NCI-H774 (cell line): Measurements from ENCODE around the gene NAA50.

Source experiments
- DNase-seq: peaks from one replicate; lab custom pipeline; 2025; lab: John Stamatoyannopoulos, UW

Gene NAA50

DNA sequence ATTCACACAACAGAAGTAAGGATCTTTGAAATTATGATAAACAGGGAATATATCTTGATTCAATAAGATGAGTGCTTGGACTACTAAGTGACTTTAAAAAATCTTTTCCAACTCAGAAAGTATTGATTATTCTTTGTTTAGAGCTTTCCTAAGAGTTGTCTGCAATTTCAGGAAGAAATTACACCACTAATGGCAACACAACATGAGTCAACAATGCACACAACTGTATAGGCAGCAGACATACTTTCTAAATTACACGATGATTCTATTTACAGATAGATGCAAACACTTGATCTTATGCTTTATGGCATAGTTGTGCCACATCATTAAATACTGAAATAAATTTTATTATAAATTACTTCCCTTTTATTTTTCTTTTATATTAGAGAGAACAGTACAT lies 4.4 kb downstream of the NAA50 start:
- DNase-seq = no peak

DNA sequence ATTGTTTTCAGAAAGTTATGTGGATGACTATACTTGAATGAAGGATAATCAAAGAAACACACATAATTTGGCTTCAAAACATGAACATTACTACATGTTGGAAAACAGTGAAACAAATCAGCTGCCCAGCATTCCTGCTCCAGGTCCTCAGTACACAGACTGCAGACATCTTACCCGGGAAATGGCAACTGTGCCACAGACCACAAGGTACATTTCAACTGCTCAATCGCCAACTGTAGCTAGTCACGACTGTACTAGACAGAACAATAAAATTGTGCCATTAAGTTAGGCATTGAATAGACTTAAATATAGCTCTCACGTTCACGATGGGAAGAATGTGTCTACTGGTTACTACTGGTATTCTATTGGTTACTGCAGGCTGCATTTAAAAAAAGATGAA lies 5.0 kb downstream of the NAA50 start:
- no peak for DNase-seq

DNA sequence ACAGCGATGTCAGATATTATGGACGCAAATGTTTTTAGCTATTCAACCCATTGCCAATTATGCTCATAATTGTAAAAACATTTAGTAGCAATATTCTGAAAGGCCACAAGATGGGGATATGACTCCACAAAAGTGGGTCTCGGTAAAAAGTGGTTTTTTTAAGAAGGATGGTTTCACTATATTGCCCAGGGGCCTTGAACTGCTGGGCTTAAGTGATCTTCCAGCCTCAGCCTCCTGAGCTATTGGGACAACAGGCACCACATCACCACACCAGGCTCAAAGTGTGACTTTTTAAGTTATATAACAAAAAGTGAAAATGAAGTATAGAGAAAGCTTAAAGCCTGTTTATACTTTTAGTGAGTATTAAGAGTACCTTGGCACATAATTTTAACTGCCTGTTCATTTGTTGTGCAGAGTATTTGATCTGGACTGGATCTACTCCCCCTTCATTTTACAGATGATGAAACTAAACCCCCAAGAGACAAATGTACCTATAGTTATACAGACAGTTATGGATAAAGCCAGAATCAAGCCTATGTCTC lies 9.4 kb downstream of the NAA50 start:
- peak; percentile 3 for DNase-seq

GRCh38 chr3:113731694-113732093 lies 14.4 kb downstream of the NAA50 start:
- DNase-seq = no peak

DNA sequence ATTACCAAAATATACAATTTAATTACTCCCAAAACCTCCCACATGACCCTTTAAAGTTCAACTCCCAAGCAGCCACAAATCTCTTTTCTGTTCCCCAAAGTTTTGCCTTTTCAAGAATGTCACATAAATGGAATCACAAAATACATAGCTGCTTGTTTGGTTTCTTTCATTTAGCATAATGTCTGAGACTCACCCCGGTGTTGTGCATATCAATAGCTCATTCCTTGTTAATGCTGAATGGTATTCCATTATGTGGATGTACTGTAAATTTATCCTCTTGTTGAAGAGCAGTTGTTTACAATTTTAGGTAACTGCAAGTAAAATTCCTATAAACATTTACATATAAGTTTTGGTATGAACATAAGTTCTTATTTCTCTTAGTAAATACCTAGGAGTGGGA lies 15.5 kb downstream of the NAA50 start:
- DNase-seq = no peak

DNA sequence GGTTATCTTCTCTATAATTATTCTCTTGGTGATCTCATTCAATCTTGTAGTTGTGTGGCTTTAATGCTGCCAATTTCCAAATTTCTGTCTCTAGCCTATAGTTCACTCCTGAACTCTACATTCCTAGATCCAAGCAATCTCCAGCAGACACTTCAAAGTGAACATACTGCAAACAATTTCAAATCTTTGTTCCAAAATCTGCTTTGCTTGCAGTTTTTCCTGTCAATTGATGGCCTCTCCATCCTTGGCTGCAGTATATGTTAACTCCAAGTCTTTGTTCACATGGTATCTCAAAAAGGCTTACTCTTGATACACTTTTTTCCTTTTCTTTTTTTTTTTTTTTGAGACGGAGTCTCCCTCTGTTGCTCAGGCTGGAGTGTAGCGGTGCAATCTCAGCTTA lies 17.4 kb downstream of the NAA50 start:
- DNase-seq = no peak

DNA sequence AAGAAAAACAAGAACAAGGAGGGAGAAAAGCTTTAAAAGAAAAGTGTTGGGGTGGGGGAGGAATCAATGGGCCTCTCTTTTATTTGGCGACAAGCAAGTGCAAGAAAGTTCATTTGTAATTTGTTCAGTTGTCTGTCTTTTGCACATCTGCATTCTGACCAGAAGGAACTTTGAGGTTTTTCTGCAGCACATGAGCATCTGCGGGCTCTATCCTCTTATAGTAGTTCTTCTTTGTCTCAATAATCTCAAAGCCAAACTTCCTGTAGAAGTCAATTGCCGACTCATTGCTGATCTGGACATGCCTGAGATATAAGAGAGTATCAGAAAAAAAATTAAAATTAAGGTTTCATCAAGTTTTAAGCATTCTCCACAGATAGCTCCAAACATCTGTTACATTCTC lies 24.4 kb downstream of the NAA50 start:
- DNase-seq = no peak

DNA sequence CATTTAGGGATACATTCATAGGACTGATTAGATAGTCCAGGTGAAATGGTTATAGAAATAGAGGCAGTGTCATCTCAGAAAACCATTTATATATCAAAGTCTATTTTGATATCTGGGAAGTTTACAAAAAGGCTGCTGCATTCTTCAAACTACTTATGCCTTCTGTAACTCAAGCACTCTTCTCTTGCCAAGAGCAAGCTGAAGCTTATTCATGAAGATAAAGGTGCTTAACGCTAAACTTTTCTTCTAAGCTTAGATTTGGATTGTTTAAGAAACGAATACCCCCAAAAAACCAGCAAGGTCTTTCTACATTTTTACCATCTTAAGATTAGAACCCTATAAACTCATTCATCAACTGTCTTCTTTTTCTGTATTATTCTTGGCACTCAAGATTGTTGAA lies 26.3 kb downstream of the NAA50 start:
- no peak for DNase-seq

DNA sequence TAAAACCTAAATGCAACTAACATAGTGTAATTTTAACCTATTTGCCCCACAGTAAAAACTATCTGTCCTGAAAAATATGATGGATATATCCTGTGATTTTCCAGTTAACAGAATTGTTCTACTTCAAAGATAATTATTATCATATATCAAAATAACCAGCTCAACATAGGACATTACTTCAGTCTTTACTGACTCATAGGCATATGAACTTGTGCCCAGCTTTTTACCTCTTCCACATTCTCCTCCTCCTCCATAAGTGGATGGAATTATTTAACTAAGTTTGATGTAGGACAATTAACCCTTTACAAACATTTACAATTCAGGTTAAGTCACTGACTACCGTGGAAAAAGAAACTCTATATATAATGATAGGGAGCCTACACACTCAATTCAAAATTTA lies 26.8 kb downstream of the NAA50 start:
- no peak for DNase-seq

DNA sequence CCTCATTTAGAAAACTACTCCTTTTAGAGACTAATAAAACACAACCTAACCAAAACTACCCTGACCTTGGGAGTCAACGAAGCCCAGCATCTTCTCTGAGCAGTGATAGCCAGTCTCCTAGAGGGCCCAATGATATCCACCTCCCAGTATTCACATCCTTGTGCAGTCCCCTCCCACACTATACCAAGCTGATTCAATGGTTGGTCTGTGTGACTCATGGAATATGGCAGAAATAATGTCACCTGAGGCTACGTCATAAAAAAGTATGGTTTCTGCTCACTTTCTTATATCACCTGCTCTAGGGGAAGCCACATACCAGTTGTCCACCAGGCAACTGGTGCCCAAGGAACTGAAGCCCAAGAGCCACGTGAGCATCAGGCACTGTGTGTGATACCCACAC lies 28.2 kb downstream of the NAA50 start:
- no peak for DNase-seq

DNA sequence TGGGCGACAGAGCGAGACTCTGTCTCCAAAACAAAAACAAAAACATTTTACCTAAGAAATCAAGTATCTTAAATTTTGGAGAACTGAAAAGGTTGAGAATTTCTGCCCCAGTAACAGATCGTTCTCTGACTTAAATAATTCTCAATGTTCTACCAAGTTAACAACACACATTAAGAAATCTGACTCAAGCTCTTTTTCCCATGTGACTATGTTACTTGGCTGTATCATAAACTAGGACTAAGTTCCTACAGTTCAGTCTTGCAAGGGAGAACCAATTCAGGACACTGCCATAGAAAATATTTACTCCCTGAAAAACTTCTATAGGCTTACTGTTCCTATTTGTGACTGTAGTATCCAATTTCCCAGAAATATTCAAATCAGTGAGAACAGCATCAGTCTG lies 28.7 kb downstream of the NAA50 start:
- no peak for DNase-seq

GRCh38 chr3:113714702-113715101 lies 31.3 kb downstream of the NAA50 start:
- DNase-seq = no peak

DNA sequence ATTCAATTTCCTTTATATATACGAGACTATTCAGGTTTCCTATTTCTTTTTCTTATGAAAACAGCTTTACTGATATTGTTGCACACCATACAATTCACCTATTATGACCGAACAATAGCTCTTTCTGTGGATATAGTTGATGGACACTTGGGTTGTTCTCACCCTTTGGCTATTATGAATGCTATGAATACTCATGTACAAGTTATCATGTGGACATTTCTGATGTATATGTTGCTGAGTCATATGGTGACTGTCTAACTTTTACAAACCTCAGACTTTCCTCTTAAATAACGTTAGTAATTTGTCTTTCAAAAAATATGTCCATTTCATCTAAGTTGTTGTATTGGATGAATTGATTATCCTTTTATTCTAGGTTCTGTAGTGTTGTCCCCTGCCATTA lies 33.9 kb downstream of the NAA50 start:
- DNase-seq = no peak

DNA sequence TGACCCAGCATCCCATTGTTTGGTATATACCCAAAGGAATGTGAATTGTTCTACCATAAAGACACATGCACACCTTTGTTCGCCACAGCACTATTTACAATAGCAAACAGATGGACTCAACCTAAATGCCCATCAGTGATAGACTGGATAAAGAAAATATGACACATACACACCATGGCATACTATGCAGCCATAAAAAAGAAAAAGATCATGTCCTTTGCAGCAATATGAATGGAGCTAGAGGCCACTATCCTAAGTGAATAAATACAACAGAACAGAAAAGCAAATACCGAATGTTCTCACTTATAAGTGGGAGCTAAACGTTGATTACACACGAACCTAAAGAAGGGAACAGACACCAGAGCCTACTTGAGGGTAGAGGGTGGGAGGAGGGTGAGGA lies 38.2 kb downstream of the NAA50 start:
- DNase-seq = no peak

GRCh38 chr3:113698956-113699355 lies 47.1 kb downstream of the NAA50 start:
- no peak for DNase-seq

DNA sequence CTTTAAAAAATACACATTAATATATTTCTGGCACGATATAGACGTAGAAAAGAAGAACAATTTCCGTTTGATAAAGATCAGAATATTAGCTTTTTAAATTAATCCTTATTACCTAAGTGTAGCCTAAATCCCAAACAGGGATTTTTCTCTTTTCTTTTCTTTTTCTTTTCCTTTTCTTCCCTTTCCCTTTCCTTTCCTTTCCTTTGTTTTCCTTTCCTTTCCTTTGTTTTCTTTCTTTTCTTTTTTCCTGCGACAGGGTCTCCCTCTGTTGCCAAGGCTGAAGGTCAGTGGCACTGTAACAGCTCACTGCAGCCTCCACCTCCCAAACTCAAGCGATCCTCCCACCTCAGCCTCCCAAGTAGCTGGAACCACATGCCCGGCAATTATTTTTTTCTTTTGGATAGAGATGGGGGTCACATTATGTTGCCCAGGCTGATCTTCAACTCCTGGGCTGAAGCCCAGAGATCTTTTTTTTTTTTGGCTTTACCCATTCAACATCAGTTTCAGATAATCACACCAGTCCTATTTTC lies 47.8 kb downstream of the NAA50 start:
- no peak for DNase-seq

- DNase-seq = no peak
Measured at GRCh38 chr3:113697500-113698090, 48.5 kb downstream of the NAA50 start.

DNA sequence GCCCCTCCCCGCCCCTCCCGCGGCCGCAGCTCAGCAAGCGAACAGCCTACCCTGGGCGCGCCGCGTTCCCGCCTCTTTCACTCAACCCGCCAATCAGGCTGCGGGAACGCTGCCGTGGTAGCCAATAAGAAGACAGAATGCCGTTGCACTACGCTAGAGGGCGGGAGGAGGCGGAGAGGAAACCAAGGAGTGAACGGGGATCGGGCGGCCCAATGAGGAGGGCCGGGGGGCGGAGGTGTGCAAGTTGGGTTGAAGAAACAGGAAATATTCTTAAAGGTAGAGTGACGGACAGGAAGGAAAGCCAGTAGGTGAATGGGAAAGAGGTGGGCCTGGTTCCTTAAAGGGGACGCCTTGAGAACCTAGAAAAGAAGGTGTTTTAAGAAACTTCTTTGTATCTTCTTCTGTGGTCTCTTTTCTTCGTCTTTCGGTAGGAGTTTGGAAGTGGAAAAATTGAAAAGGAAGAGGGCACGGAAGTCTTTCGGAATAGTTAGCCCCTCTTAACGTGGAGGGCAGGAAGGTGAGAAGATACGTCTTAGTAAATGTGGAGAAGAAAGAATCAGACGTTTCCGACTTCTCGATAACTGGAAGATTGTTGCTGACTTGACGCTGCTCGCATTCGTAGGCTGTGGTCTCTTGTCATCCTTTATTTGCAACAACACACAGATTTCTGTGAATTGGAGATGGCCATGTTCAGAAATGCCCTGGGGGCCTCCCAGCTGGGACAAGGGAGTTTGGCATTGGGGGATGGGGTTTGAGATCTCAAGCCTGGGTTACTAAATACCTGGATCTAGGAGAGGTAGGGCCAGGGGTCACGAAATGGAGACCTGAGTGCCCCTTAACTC lies 49.2 kb downstream of the NAA50 start:
- DNase-seq = peak; percentile 92

DNA sequence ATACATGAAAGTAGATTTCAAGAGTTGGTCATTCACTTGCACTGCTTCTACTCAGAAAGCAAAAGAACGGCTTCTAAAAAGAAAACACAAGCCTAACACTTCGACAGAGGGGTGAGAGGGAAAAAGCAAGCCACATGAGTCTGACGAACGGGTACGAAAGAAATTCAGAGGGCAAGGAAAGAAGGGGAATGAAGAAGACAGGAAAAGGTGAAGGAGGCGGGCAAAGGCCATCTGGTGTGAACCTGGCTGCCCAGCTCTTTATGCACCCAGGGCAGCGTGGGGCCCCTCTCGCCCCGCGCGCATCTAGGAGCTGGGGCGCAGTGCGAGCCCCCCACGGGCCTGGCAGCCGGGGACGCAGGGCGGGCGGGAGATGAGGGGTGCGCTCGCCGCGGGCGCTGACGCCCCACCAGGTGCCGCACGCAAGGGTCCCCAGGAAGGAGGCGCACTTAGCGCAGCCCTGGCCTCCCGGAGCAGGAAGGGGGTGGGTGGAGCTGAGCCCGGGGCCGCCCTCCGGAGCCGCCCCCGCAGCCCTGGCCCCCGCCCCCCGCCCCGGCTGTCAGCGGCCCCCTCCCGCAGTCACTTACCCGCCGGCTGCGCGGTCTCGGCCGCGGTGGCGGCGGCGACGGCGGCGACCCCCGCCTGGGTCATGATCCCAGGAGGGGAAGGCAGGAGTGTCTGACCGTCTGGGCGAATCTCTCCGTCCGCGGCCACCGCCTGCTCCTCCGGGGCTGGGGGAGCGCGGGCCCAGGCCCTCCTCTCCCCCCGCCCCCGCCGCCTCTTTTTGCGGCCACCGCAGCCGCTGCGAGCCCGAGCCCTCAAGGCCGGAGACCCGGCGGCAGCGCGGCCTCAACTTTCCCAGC lies 50.0 kb downstream of the NAA50 start, which contains the start of gene USF3:
USF3 (minus strand) TSS at position 857 of the 860 bp plus-strand sequence. CDS start 21,764 bp downstream, outside the sequence.
- DNase-seq = peak; percentile 5

DNA sequence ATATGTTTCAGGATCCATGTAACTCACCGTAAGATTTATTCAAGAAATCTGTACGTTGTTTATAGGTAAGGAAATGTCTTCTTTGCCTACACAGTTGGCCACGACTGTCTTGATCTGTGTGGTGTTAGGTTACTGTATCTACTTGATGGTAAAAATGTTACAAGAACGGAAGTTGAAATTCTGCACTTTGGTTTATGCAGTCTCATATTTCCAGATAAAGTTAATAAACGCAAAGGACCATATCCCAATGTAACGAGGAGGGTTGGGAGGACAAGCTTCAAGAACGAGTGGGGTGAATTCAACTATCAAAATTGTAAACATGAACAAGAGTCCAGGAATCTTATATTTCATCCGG lies 50.6 kb downstream of the NAA50 start:
- DNase-seq = no peak

GRCh38 chr3:113690482-113690881 lies 55.6 kb downstream of the NAA50 start:
- no peak for DNase-seq
